ENCODE data around the gene LRRK2. TPM values are rescaled to one million over a fixed set of nuclear protein-coding genes. Genes with fewer than 3 reads are reported as not detected.

LRRK2 gene
- total and polyA plus RNA-seq, 3 donors from 2014 or later, result 3.4 to 6.2 (median 5.1) TPM

DNA sequence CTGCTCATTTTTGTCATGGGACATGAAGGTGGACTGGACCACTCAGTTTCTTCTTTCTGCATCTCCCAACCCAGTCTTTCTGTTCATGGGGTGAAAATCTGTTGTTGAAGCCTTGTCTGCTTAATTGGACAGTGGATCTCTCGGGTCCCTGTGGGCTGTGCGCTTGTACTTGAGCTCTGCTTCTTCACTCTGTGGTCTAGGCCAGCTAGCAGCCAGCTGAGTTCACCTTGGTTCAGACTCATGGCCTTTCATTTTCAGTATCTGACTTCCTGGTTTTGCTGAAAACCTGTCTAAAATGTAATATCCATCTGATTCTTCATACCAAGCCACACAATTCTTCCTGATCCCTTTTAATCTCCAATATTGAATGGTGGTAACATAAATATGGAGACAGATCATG lies 117.2 kb downstream of the LRRK2 start:
- H3K36me3 ChIP-seq (ENCODE audit: low read depth, missing control alignments), result no peaks in the 10 kb centered on the region
- no peaks in the 10 kb centered on the region for H3K4me1 ChIP-seq
- H3K4me3 ChIP-seq, result no peak overlapping the region
- no peak overlapping the region for H3K27ac ChIP-seq
- WGBS, 2 donors, result 56 to 96% methylated on average over 2 of the region's 2 CpGs
- H3K27me3 ChIP-seq, result no peaks in the 10 kb centered on the region
- H3K9me3 ChIP-seq, result no peaks in the 10 kb centered on the region
- intact Hi-C loops (cut with DNase I; ENCODE audit: low total_unique reads), result no loop called here
- TF ChIP-seq, protein P1, sequence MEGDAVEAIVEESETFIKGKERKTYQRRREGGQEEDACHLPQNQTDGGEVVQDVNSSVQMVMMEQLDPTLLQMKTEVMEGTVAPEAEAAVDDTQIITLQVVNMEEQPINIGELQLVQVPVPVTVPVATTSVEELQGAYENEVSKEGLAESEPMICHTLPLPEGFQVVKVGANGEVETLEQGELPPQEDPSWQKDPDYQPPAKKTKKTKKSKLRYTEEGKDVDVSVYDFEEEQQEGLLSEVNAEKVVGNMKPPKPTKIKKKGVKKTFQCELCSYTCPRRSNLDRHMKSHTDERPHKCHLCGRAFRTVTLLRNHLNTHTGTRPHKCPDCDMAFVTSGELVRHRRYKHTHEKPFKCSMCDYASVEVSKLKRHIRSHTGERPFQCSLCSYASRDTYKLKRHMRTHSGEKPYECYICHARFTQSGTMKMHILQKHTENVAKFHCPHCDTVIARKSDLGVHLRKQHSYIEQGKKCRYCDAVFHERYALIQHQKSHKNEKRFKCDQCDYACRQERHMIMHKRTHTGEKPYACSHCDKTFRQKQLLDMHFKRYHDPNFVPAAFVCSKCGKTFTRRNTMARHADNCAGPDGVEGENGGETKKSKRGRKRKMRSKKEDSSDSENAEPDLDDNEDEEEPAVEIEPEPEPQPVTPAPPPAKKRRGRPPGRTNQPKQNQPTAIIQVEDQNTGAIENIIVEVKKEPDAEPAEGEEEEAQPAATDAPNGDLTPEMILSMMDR (IDR thresholded peaks at IDR 0.05), result no peak
- no peak for TF ChIP-seq POLR2A (IDR thresholded peaks at IDR 0.05)
- no peak for DNase-seq

DNA sequence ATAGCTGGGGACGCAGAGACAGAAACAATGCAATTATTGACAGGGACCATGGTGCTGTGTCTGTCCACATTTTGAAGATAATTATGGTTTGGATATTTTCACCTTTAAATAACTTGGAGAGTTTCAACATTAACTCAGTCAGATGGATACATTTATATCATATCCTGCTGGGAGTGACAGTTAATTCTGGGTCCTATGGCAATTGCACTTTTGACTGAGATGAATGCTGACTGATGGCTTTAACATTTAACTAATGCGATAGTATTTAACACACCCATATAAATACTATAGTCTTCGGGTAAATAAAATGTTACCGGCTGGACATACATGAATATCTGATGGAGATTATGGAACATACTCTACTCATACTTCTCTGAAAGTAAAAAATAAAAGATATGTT lies 118.3 kb downstream of the LRRK2 start:
- no peaks in the 10 kb centered on the region for H3K36me3 ChIP-seq (ENCODE audit: low read depth, missing control alignments)
- WGBS, 2 donors, result 46 to 64% methylated on average over 4 of the region's 4 CpGs
- no peaks in the 10 kb centered on the region for H3K4me1 ChIP-seq
- H3K4me3 ChIP-seq, result no peak overlapping the region
- H3K27me3 ChIP-seq, result no peaks in the 10 kb centered on the region
- intact Hi-C loops (cut with DNase I; ENCODE audit: low total_unique reads), result no loop called here
- no peaks in the 10 kb centered on the region for H3K9me3 ChIP-seq
- no peak for TF ChIP-seq POLR2A (IDR thresholded peaks at IDR 0.05)
- no peak overlapping the region for H3K27ac ChIP-seq
- DNase-seq, result no peak

DNA sequence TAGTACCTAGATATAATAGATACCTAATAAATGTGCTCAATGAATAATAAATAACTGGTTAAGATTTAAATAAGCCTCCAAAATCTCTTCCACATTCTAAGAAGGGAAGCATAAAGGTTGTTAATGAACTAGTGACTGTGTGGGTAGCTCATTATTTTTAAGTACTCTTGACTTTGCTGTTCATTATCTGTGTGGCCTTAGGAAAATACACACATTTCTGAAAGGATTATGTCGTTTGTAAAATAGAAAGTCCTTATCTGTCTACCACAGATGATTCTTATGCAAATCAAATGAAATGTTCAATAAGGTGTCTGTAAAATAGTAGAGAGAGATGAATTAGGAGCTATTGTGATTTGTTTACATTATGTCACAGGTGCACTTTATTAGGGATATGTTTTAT lies 119.5 kb downstream of the LRRK2 start:
- Histone ChIP-seq H3K4me1 (no peaks in the 10 kb centered on the region), H3K36me3 (ENCODE audit: low read depth, missing control alignments) (no peaks in the 10 kb centered on the region), H3K9me3 (no peaks in the 10 kb centered on the region), H3K4me3 (no peak overlapping the region), H3K27ac (no peak overlapping the region), H3K27me3 (no peaks in the 10 kb centered on the region)
- 29 to 43% methylated on average over 1 of the region's 1 CpG for WGBS, 2 donors
- no peak for TF ChIP-seq POLR2A (IDR thresholded peaks at IDR 0.05)
- intact Hi-C loops (cut with DNase I; ENCODE audit: low total_unique reads), result no loop called here
- DNase-seq, result no peak

DNA sequence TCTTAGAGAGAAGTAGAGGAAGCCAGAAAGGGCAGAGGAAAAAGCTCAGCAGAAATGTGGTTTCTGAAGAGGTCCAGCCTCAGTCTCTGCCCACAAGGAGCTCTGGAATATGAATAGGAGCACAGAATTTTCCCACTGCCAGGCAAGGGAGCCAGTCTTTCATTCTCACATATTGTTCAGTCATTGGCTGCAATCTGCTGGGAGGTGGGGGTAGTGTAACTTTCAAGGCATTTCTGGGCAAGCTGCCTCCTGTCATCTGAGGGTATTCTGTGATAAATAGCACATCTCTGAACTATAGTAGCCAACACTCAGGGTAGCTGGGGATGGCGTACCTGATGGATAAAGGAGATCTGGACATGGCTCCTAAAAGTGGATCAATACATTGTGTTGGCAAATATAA lies 127.2 kb downstream of the LRRK2 start:
- intact Hi-C loops (cut with DNase I; ENCODE audit: low total_unique reads), result no loop called here
- no peaks in the 10 kb centered on the region for H3K9me3 ChIP-seq
- no peaks in the 10 kb centered on the region for H3K36me3 ChIP-seq (ENCODE audit: low read depth, missing control alignments)
- H3K27me3 ChIP-seq, result no peaks in the 10 kb centered on the region
- DNase-seq, result no peak
- no peak for TF ChIP-seq POLR2A (IDR thresholded peaks at IDR 0.05)
- TF ChIP-seq, protein P1 (IDR thresholded peaks at IDR 0.05), result no peak
- H3K4me1 ChIP-seq, result no peaks in the 10 kb centered on the region
- H3K4me3 ChIP-seq, result no peak overlapping the region
- H3K27ac ChIP-seq, result no peak overlapping the region
- WGBS, 2 donors, result 76 to 86% methylated on average over 1 of the region's 1 CpG

DNA sequence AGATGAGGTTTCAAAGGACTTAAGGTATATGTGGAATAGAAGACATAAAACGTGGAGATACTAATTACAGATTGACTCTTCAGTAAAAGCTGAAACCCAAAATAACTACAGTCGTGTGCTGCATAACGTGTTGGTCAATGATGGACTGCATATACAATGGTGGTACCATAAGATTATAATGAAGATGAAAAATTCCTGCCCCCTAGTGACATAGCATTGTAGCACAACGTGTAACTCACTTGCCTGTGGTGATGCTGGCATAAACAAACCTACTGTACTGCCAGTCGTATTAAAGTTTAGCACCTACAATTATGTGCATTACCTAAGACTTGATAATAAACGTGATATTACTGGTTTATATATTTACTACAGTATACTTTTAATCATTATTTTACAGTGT lies 150.3 kb downstream of the LRRK2 start:
- Histone ChIP-seq H3K27me3 (no peaks in the 10 kb centered on the region), H3K9me3 (no peaks in the 10 kb centered on the region), H3K4me1 (no peaks in the 10 kb centered on the region), H3K27ac (no peak overlapping the region), H3K36me3 (ENCODE audit: low read depth, missing control alignments) (no peaks in the 10 kb centered on the region), H3K4me3 (no peak overlapping the region)
- no peak for DNase-seq
- intact Hi-C loops (cut with DNase I; ENCODE audit: low total_unique reads), result no loop called here
- 79 to 80% methylated on average over 6 of the region's 6 CpGs for WGBS, 2 donors
- TF ChIP-seq, protein P1 (IDR thresholded peaks at IDR 0.05), result peak in 1 of 3 experiments; percentile 21
- TF ChIP-seq POLR2A (IDR thresholded peaks at IDR 0.05), result no peak

DNA sequence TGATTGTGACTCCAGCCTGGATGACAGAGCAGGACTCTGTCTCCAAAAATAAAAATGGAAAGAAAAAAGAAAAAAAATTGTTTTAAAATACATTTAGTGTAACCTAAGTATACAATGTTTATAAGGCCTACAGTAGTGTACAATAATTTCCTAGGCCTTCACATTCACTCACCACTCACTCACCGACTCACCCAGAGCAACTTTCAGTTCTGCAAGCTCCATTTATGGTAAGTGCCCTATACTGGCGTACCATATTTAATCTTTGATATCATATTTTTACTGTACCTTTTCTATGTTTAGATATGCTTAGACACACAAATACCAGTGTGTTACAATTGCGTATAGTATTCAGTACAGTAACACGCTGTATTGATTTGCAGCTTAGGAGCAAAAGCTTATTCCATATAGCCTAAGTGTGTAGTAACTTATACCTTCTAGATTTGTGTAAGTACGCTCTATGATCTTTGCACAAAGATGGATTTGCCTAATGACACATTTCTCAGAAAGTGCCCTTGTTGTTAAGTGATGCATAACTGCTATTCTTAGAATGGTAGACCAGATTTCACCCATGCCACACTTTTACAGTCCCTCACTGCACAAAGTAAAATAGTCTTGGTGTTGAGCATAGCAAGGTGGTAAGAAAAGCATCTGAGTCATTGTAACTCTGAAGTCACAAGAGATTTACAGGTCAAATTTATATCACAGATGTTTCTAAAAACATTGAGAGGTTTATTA lies 151.9 kb downstream of the LRRK2 start:
- H3K27ac ChIP-seq, result no peak overlapping the region
- TF ChIP-seq, protein P1 (IDR thresholded peaks at IDR 0.05), result no peak
- no peak for TF ChIP-seq POLR2A (IDR thresholded peaks at IDR 0.05)
- no peak for DNase-seq
- no peaks in the 10 kb centered on the region for H3K36me3 ChIP-seq (ENCODE audit: low read depth, missing control alignments)
- H3K9me3 ChIP-seq, result no peaks in the 10 kb centered on the region
- no peak overlapping the region for H3K4me3 ChIP-seq
- intact Hi-C loops (cut with DNase I; ENCODE audit: low total_unique reads), result no loop called here
- no peaks in the 10 kb centered on the region for H3K27me3 ChIP-seq
- H3K4me1 ChIP-seq, result no peaks in the 10 kb centered on the region
- 90 to 91% methylated on average over 5 of the region's 5 CpGs for WGBS, 2 donors
